ACC112 (cell line): ENCODE results near the gene PTPRE.
A peak's percentile ranks its signal among the peaks of the same experiment; 100 is the strongest.

Experiments used
- H2AFZ ChIP-seq: fragments of 200-600 bp; sonication (generic); one replicate; pipeline ENCODE4 v1.6.0; 2017; ENCODE audit warnings: antibody characterized with exemption, low read length; ENCODE audit not compliant: unreplicated experiment
- H3K27ac ChIP-seq: fragments of 200-600 bp; sonication (generic); 2 replicates; pipeline ENCODE4 v1.5.1; 2014; ENCODE audit warnings: low read depth, mild to moderate bottlenecking, antibody characterized with exemption, low read length, moderate library complexity
- H3K27me3 ChIP-seq: fragments of 200-600 bp; sonication (generic); 2 replicates; pipeline ENCODE4 v1.6.1; 2014; ENCODE audit warnings: mild to moderate bottlenecking, antibody characterized with exemption, low read length, moderate library complexity, mixed read lengths; ENCODE audit not compliant: insufficient read depth
- H3K36me3 ChIP-seq: fragments of 200-600 bp; sonication (generic); 2 replicates; pipeline ENCODE4 v1.6.1; 2016; ENCODE audit warnings: mild to moderate bottlenecking, antibody characterized with exemption, low read length, moderate library complexity, mixed read lengths; ENCODE audit not compliant: insufficient read depth
- H3K4me1 ChIP-seq: fragments of 200-600 bp; sonication (generic); one replicate; pipeline ENCODE4 v1.6.1; 2016; ENCODE audit warnings: low read length, mixed read lengths; ENCODE audit not compliant: insufficient read depth, unreplicated experiment, control insufficient read depth
- H3K4me3 ChIP-seq: fragments of 200-600 bp; sonication (generic); 2 replicates; pipeline ENCODE4 v1.5.1; 2014; ENCODE audit warnings: mild to moderate bottlenecking, low read depth, low read length
- H3K79me2 ChIP-seq: fragments of 200-600 bp; sonication (generic); one replicate; pipeline ENCODE4 v1.6.0; 2016; ENCODE audit warnings: low read length; ENCODE audit not compliant: control insufficient read depth, unreplicated experiment, insufficient read depth

PTPRE gene

DNA sequence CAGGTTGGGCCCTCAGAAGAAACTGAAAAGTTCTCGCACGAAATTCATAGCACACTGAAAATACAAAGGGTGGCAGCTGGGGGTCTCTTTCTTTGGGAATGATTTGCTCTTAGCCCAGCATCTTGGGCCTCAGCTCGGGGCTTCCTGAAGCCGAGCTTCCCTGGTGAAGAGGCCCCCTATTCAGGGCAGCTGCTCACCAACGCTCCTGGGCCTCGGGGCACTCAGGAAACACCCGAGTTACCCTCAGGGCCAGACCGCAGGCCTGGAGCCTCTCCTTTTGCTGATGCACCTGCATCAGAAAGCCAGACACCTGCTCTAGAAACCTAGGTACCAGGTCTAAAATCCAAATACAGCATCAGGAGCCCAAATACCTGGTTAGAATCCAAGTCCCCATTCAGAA, 85.5 kb downstream of the PTPRE start:
- Histone ChIP-seq H3K4me3 (no peak overlapping the region), H3K27me3 (no peaks in the 10 kb centered on the region), H3K4me1 (peaks cover 35% of the 10 kb centered on the region), H3K79me2 (no peaks in the 10 kb centered on the region), H3K27ac (peak overlapping the region; percentile 95), H2AFZ (no peak overlapping the region), H3K36me3 (no peaks in the 10 kb centered on the region)

DNA sequence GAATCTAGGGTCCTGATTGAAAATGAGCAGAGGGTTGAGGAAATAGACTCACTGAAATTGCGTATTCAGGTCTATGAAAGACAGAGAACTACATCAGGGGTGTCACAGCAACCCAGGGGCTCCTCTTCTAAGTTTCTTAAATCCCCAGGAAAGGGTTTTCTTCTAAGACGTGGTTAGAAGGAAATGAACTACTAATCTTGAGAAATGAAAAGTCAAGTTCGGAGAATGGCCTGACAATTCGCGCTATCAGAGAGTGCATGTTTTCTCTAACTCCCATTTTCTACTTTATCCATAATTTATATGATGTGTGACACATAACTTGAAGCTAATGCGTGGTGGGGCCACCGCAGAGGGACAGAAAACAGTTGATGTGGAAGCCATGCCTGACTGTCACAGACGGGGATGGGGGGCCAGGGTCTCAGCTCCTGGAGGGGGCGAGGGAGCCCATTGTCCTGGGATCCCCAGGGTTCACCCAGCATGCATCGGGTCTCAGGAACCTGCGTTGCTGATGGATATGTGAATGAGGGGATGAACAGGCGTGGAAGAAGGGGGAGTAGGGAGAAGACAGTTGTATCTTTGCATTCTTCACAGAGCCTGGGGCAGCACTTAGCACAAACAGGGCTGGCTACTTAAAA, 86.3 kb downstream of the PTPRE start:
- no peak overlapping the region for H2AFZ ChIP-seq
- no peaks in the 10 kb centered on the region for H3K36me3 ChIP-seq
- H3K4me3 ChIP-seq = no peak overlapping the region
- no peak overlapping the region for H3K27ac ChIP-seq
- peaks cover 35% of the 10 kb centered on the region for H3K4me1 ChIP-seq
- H3K79me2 ChIP-seq = no peaks in the 10 kb centered on the region
- no peaks in the 10 kb centered on the region for H3K27me3 ChIP-seq

GRCh38 chr10:127995939-127996338, 89.0 kb downstream of the PTPRE start:
- H3K4me3 ChIP-seq = no peak overlapping the region
- no peak overlapping the region for H2AFZ ChIP-seq
- no peak overlapping the region for H3K27ac ChIP-seq
- no peaks in the 10 kb centered on the region for H3K36me3 ChIP-seq
- H3K27me3 ChIP-seq = no peaks in the 10 kb centered on the region
- H3K4me1 ChIP-seq = peaks cover 24% of the 10 kb centered on the region
- no peaks in the 10 kb centered on the region for H3K79me2 ChIP-seq

DNA sequence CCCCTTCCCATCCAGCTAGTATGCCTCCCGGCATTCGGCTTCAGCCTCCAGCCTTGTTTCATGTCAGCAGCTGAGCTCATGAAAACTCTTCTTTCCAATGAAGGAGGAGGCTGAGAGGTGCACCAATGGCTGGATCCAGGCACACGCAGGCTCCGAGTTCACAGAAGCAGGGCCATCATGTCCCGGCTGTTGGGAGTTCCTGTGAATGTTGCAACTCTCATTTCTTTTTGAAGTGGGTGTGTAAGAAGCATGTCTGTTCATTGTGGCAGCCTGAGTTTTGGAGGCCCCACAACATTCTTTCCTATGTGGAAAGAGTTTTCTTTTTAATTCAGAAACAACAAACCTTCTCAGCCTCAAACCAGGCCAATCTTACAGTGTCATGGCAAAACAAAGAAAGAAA, 89.7 kb downstream of the PTPRE start:
- Histone ChIP-seq H3K36me3 (no peaks in the 10 kb centered on the region), H3K27ac (no peak overlapping the region), H3K4me3 (no peak overlapping the region), H2AFZ (no peak overlapping the region), H3K4me1 (peaks cover 23% of the 10 kb centered on the region), H3K27me3 (no peaks in the 10 kb centered on the region), H3K79me2 (no peaks in the 10 kb centered on the region)

DNA sequence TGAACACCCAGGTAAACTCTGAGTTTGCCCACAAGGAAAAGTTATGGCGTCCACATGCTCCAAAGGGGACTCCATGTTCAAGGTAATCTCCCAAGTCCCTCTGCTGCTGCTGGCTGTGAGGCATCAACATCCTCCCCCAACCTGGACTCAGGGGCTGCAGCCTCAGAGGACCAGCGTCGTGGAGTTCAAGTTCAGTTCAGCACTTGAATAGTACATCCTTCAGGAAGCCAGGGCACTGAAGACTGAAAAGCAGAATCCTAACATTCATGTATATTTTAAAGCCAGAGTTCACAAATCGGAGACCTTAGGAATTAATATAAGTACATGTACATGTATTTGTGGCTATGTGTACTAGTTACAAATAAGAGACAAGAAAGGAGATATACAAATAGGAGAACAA, 90.4 kb downstream of the PTPRE start:
- Histone ChIP-seq H3K36me3 (no peaks in the 10 kb centered on the region), H2AFZ (no peak overlapping the region), H3K27ac (no peak overlapping the region), H3K27me3 (no peaks in the 10 kb centered on the region), H3K4me3 (no peak overlapping the region), H3K4me1 (peaks cover 16% of the 10 kb centered on the region), H3K79me2 (no peaks in the 10 kb centered on the region)

GRCh38 chr10:127997937-127998336, 91.0 kb downstream of the PTPRE start:
- H3K79me2 ChIP-seq = no peaks in the 10 kb centered on the region
- peaks cover 11% of the 10 kb centered on the region for H3K4me1 ChIP-seq
- no peak overlapping the region for H3K4me3 ChIP-seq
- no peak overlapping the region for H2AFZ ChIP-seq
- no peaks in the 10 kb centered on the region for H3K36me3 ChIP-seq
- no peak overlapping the region for H3K27ac ChIP-seq
- no peaks in the 10 kb centered on the region for H3K27me3 ChIP-seq

DNA sequence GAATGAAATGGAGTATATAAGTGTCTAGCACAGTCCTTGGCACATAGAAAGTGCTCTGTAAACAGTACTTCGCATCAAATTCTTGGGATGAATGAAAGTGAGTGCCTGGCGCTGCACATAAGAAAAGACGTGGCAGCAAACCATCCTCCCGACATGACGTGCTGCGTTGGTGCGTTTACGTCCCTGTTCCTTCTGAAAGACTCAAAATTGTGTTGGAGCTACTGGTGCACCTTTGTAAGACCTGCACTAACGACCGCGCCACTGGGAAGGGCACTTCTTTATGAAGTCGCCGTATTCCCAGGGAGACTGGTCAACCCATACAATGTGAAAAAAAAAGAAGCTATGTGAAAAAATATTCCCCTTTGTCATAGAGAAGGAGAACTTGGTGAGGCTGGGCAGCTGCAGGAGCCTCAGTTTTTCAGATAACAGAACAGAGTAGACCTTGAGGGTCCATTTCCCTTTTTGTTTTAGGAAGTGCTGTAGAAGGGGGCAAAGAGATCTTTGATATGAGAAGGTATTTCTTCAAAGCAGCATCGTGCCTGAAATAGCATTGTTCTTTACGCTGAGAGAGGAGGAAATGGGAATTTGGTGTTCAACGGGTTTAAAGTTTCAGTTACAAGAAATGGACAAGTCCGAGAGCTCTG, 91.7 kb downstream of the PTPRE start:
- H3K27me3 ChIP-seq = no peaks in the 10 kb centered on the region
- H3K27ac ChIP-seq = no peak overlapping the region
- H3K79me2 ChIP-seq = no peaks in the 10 kb centered on the region
- H3K4me1 ChIP-seq = peaks cover 11% of the 10 kb centered on the region
- H2AFZ ChIP-seq = no peak overlapping the region
- no peak overlapping the region for H3K4me3 ChIP-seq
- H3K36me3 ChIP-seq = no peaks in the 10 kb centered on the region

DNA sequence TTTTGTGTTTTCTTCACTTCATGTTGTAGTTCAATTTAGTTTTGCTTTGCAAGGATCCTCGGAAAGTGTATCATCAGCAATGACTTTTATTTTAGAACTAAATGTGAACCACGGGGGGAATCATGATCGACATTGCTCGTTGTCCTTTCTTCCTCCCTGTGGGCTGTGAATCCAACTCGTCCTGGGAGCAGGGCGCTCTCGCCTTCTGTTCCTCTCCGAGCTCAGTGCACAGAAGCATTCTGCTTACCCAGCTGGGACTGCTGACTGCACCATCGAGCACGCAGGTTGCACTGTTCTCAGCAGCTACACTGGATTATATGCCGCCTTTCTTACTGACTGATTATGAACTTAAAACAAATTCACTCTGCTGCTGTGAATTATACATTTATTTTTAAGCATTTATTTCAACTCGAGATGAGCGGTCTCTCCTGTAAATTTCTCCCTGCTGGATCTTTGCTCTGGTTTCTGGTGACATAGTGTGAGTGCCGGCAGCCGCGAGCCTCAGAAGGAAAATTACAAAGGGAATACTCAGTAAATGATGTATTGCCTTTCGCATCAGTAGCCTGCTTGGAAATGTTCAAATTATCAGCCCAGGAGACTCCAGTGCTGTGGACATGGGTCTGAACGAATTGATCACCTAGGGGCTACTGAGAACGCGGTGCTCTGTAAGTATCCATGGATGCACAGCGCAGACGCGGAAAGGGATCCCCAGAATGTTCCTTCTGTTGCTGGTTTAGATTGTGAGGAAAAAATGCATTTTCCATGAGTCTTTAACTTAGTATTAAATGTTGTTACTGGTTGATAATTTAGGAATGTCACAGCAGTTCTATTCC, 92.6 kb downstream of the PTPRE start:
- no peak overlapping the region for H2AFZ ChIP-seq
- no peak overlapping the region for H3K27ac ChIP-seq
- H3K4me1 ChIP-seq = peaks cover 11% of the 10 kb centered on the region
- no peak overlapping the region for H3K4me3 ChIP-seq
- no peaks in the 10 kb centered on the region for H3K36me3 ChIP-seq
- H3K79me2 ChIP-seq = no peaks in the 10 kb centered on the region
- H3K27me3 ChIP-seq = no peaks in the 10 kb centered on the region

GRCh38 chr10:128000471-128001362, 93.8 kb downstream of the PTPRE start:
- Histone ChIP-seq H2AFZ (no peak overlapping the region), H3K27ac (no peak overlapping the region), H3K4me1 (peaks cover 11% of the 10 kb centered on the region), H3K79me2 (no peaks in the 10 kb centered on the region), H3K27me3 (no peaks in the 10 kb centered on the region), H3K36me3 (no peaks in the 10 kb centered on the region), H3K4me3 (no peak overlapping the region)

DNA sequence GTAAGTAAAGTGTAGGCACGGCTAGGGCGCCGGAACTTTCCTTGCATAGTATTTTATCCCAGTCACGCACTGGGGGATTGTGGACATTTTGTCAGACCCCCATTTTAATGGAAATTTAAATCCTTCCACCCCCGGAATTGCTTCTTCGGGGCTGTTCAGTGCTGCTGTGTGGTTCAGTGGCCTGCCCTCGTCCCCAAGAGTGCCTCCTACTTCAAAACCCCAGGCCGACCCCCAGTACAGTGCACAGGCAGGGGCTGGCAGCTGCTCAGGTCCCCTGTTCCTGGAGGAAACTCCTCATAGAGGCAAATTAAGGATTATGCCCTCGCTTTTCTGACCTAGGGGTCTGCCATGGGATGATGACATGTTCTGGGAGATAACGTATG, 94.5 kb downstream of the PTPRE start:
- Histone ChIP-seq H3K4me1 (peaks cover 11% of the 10 kb centered on the region), H3K27me3 (no peaks in the 10 kb centered on the region), H3K27ac (no peak overlapping the region), H2AFZ (no peak overlapping the region), H3K79me2 (no peaks in the 10 kb centered on the region), H3K36me3 (no peaks in the 10 kb centered on the region), H3K4me3 (no peak overlapping the region)
